GM18505 (cell line): ENCODE data around the gene NR1I3.
"Not testable (repeated sequence)": the region's sequence is repeated elsewhere in the genome, so short reads cannot be mapped to it uniquely, and the experiment has no call there.

Experiments used
- ATAC-seq: cut with Tn5 transposase; IDR thresholded peaks from one replicate; pipeline ENCODE4 v1.9.1; 2021; ENCODE audit not compliant: unreplicated experiment
- POLR2A ChIP-seq: IDR thresholded peaks from 4 replicates; pipeline ENCODE4 v1.6.1; 2011; ENCODE audit warnings: borderline replicate concordance; ENCODE audit not compliant: insufficient read depth, insufficient read length; ENCODE audit errors: extremely low read depth

Gene NR1I3

DNA sequence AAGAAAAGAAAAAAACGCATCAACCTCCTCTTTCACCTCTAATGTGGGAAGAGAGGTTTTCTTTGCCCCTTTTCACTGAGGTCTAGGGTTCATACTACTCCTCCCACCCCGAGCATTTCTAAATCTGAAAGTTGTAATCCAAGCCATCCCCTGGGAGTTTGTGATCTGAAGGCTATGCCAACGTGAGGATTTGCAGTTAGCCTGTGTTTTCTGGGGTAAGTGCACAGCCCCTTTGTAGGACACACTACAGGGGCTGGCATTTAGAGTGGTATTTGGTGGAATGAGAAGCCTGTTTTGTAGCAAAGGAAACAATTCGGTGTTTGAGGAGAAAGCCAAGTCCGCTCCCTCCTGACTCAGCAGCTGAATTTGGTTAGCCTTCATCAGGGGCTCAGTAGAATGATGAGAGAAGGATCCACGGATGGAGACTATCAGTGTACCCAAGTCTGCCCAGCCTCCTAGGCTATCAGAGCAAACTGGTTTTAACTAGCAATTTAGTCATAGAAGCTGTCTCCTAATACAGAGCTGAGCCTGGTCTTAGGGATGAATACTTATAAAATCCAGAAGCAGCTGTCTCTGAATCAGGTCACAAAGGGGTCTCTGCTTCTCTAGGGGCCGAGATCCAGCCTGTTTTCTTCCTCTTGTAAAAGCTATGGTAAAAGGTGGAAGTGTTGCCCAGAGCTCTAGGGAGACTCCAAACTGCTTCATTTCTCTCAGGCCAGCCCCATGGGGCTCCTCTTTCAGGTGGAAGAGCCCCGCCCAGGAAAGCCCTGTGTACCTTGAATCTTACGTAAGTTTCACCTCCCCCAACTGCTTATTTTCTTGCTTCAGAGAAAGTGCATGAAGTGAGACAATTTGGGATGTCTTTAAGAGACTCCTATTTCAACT lies 22.6 kb upstream of the NR1I3 start:
- no peak for TF ChIP-seq POLR2A
- ATAC-seq = peak; percentile 41

DNA sequence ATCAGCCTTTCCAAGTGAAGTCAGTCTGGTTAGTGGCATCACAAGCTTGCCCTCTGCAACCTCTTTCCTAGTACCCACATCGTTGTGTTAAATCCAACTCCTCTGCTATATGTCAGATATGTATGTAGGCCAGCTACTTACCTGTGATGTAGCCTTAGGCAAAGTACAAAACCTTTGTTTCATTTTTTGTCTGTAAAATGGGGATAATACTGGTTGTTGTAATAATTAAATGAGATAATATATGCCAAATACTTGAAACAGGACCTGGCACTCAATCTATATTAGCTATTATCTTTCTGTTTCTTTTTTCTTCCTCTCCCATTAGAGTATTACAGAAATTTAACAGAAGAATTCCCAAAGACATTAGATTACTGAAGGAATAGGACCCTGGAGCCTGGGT lies 21.8 kb upstream of the NR1I3 start:
- ATAC-seq = no peak
- TF ChIP-seq POLR2A = no peak

DNA sequence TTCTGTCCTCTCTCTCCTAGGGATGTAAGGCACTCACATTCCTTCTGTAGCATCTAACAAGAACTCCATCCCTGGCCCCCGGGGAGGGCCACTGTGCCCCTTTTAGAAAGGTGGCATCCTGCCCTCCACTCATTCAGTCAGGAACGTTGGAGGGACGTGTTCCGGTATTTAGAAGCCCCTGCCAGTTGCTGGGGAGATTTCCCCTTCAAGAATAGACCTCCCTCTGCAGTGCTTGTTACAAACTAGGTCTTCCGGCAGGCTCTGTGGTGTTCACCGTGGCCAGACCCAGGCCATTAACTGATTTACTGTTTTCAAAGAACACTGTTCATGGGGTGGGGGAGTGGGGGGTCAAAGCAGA lies 21.3 kb upstream of the NR1I3 start:
- ATAC-seq = no peak
- no peak for TF ChIP-seq POLR2A

DNA sequence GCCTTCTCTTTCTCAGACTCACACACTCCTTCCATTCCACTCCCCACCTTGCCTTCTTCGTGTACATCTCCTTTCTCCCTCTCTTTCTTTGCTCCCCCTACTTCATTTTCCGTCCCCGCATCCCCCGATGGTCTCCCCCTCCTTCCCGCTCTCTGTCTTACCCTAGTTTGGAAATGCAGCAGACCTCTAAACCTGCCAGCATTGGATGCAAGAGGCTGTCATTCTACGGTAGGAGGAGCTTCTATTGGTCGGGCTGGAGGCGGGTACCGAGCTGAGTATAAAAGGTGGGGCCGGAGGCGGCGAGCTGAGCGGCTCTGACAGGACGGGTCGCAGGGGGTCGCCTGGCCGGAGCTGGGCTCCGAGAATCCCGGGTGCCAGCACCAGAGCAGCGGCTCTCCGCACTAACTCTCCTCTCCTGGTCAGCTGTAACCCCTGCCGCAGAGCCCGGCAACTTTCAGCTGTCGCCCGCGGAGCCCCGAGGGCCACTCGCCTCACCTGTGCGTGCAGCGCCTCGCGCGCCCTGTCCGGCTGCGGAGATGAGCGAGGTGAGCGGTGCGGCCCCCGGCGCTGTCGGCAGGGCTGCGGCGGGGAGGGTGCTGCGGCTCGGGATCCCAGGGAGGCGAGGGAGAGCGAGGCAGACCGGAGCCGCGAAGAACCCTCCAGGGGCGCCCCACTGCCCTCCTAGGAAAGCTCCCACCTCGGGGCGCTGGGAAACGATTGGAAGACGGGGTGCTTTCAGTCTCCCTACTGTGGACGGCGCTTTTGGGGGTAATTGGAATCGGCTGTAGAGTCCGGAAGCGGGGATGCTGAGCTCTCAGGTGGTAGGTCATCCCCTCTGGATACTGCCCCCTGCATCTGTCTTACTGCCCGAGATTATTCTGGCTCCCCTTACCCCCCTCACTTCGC lies 20.7 kb upstream of the NR1I3 start, which contains the start of gene PCP4L1:
PCP4L1 (plus strand) TSS at position 307 of the 906 bp plus-strand sequence; CDS start at position 537, 230 bp downstream.
- no peak for TF ChIP-seq POLR2A
- peak; percentile 54 for ATAC-seq

DNA sequence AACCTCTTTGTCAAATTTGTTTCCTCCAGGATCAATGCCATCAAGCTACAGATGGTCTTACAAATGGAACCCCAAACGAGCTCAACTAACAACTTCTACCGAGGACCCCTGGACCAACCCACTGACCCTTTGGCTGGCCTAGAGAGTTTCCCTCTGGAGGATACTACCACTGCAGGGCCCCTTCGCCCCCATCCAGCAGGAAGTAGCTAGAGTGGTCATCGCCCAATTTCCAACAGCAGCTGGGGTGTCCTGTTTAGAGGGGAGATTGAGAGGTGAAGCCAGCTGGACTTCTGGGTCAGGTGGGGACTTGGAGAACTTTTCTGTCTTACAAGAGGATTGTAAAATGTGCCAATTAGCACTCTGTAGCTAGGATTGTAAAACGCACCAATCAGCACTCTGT lies 19.1 kb upstream of the NR1I3 start:
- not testable (repeated sequence) for ATAC-seq

DNA sequence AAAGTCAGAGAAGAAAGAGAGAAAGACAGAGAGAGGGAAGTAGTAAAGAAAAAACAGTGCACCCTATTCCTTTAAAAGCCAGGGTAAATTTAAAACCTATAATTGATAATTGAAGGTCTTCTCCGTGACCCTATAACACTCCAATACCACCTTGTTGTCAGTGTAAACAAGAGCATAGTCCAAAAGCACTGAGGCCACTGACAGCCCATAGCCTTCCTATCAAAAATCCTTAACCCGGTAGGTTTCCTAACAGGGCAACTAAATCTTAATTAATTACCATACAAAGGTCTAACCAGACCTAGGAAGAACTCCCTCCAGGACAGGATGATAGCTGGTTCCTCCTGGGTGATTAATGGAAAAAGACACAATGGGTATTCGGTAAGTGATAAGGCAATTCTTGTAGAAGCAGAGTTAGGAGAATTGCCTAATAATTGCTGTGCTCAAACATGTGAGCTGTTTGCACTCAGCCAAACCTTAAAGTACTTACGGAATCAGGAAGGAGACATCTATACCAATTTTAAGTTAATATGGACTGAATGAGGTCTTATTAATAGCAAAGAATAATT lies 18.0 kb upstream of the NR1I3 start:
- not testable (repeated sequence) for ATAC-seq

DNA sequence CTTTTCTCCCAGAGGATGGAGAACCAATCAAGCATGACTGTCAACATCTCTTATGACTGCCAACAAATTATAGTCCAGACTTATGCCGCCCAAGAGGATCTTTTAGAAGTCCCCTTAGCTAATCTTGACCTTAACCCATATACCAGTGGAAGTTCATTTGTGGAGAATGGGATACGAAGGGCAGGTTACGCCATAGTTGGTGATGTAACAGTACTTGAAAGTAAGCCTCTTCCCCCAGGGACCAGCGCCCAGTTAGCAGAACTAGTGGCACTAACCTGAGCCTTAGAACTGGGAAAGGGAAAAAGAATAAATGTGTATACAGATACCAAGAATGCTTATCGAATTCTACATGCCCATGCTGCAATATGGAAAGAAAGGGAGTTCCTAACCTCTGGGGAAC lies 17.3 kb upstream of the NR1I3 start:
- not testable (repeated sequence) for ATAC-seq

DNA sequence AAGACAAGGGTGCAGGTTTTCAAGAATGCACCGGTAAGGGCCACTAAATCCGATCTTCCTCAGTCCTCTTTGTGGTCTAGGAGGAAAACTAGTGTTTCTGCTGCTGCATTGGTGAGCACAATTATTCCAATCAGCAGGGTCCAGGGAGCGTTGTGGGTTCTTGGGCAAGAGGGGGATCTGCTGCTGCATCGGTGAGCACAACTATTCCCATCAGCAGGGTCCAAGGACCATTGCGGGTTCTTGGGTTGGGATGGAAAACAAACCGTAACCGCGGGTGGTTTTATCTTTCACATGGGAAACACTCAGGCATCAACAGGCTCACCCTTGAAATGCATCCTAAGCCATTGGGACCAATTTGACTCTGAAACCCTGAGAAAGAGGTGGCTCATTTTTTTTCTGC lies 13.6 kb upstream of the NR1I3 start:
- no peak for TF ChIP-seq POLR2A
- ATAC-seq = no peak

DNA sequence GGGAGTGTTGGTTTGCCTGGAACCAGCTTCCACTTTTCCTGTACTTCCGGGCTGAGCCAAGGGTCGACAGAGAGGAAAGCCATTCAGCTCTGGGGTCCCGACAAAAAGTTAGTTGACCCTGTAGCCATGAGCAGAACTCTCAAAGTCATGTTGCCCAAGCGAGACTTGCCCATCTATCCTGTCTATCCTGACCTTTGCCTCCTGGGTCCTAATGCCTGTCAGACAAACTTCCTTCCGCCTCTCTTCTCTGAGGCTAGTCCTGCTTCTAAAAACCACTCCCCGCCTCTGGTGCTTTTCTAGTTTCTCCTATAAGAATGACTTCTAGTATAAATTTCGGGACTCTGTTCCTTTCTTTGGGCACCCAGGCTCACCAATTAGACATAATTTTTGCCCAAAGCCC lies 12.8 kb upstream of the NR1I3 start:
- ATAC-seq = no peak
- no peak for TF ChIP-seq POLR2A

DNA sequence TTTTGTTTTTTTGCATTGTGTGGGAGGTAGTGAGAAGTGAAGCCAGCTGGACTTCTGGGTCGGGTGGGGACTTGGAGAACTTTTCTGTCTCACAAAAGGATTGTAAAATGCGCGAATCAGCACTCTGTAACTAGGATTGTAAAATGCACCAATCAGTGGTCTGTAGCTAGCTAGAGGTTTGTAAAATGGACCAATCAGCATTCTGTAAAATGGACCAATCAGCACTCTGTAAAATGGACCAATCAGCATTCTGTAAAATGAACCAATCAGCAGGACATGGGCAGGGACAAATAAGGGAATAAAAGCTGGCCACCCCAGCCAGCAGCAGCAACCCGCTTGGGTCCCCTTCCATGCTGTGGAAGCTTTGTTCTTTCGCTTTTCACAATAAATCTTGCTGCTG lies 12.1 kb upstream of the NR1I3 start:
- not testable (repeated sequence) for ATAC-seq

DNA sequence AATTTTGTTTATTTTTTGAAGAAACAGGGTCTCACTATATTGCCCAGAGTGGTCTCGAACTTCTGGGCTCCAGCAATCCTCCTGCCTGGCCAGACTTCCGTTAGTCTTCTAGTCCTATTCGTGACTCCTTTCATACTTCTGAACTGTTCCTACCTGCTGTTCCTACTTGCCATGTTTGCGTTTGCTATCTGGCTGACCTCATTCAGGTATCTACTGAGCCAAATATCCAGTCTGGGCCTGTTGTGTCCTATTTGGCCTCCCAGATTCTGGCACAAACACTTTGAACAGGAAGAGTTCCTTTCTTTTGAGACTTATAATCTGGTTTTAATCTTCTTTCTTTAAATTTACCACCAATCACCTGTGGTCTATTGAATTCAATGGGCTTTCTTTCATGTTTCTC lies 6.9 kb upstream of the NR1I3 start:
- no peak for TF ChIP-seq POLR2A
- ATAC-seq = no peak

DNA sequence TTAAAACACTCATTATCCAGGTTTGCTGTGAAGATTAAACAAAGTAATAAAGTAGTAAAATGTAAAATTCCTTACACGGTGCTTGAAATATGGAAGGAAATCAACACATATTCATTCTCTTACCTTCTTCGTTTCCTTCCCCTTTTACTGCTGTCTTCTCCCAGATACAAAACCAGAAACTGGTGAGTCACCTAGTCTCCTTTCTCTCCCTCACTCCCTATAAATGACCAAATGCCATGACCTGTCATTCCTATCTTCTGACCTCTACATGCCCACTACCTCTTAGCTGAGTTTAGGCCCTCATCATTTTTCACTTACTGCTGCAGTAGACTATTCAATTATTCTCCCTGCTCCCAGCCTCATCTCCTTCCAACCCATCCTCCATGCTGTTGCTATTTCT lies 4.3 kb upstream of the NR1I3 start:
- TF ChIP-seq POLR2A = no peak
- no peak for ATAC-seq

DNA sequence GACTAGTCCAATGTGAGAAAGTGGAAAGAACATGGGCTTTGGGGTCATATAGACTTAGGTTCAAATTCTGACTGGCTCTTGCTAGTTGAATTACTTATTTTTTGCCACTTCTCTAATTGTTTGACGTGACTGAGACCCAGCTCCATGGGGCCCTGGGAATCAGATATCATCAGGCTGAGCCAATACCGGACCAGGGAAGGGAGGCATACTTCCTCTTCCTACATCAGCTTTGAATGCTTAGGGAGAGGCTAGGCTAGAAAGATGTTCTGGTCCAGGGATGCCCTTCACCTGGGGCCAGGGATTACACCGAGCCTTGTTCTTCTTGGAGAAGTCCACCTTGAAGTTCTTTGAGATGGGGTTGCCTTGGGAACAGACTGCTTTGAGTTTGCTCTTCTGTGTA lies 3.7 kb upstream of the NR1I3 start:
- no peak for TF ChIP-seq POLR2A
- ATAC-seq = no peak
